K562 (cell line): Measurements from ENCODE around the gene OLFML2A. TPM values are rescaled to one million over a fixed set of nuclear protein-coding genes. Genes with fewer than 3 reads are reported as not detected.
A peak's percentile ranks its signal among the peaks of the same experiment; 100 is the strongest.

Experiments used
- BCOR ChIP-seq: fragments of 450-650 bp; IDR thresholded peaks from 2 replicates; pipeline ENCODE4 v1.6.1; 2016
- CCAR2 ChIP-seq: fragments of 200-400 bp; formaldehyde crosslinking; IDR thresholded peaks from 2 replicates; pipeline ENCODE4 v1.6.1; 2017; ENCODE audit warnings: mild to moderate bottlenecking, low read depth, low read length
- ETV6 ChIP-seq, 3 experiments: fragments of 150-350 bp in 1 of 3; sonication (generic) in 1 of 3; formaldehyde crosslinking in 1 of 3; IDR thresholded peaks; 2 replicates each; pipeline versions ENCODE4 v1.6.1 to v1.8.0; 2014 to 2022; ENCODE audit warnings: borderline replicate concordance in 2 of 3, low read depth in 2 of 3, antibody characterized with exemption in 1 of 3, low read length in 1 of 3, mild to moderate bottlenecking in 1 of 3, missing genetic modification reagents in 1 of 3
- FOXM1 ChIP-seq, 2 experiments: fragments of 450-650 bp in 1 of 2; sonication (generic) in 1 of 2; formaldehyde crosslinking in 1 of 2; IDR thresholded peaks; 2 replicates each; pipeline versions ENCODE4 v1.6.1 to v1.9.0; 2017 to 2022; ENCODE audit warnings: low read depth in 2 of 2, mild to moderate bottlenecking in 2 of 2, missing genetic modification reagents in 1 of 2, moderate library complexity in 1 of 2
- HDAC8 ChIP-seq: fragments of 450-650 bp; IDR thresholded peaks from 2 replicates; pipeline ENCODE4 v1.6.1; 2016; ENCODE audit warnings: mild to moderate bottlenecking, missing genetic modification characterization, moderate library complexity, missing compliant biosample characterization
- HNRNPK ChIP-seq: fragments of 200-400 bp; formaldehyde crosslinking; IDR thresholded peaks from one replicate; pipeline ENCODE4 v1.6.1; 2018; ENCODE audit warnings: mild to moderate bottlenecking, low read depth, low read length; ENCODE audit not compliant: poor library complexity, severe bottlenecking
- NFXL1 ChIP-seq: fragments of 450-650 bp; formaldehyde crosslinking; IDR thresholded peaks from 2 replicates; pipeline ENCODE4 v1.4.0; 2021; ENCODE audit warnings: mild to moderate bottlenecking
- POLR2A ChIP-seq: fragments of 450-650 bp; conservative IDR thresholded peaks from 2 replicates; pipeline ENCODE4 v1.6.1; 2016
- SIN3B ChIP-seq: fragments of 450-650 bp; IDR thresholded peaks from 2 replicates; pipeline ENCODE4 v1.6.1; 2017; ENCODE audit warnings: low read depth, mild to moderate bottlenecking, moderate library complexity
- SMAD1 ChIP-seq: fragments of 150-350 bp; IDR thresholded peaks from 2 replicates; pipeline ENCODE4 v1.6.1; 2014; ENCODE audit warnings: low read length, low read depth; ENCODE audit not compliant: partially characterized antibody
- SMAD3 ChIP-seq: fragments of 450-650 bp; formaldehyde crosslinking; conservative IDR thresholded peaks from 2 replicates; pipeline ENCODE4 v1.4.0; 2020; ENCODE audit warnings: mild to moderate bottlenecking
- SMARCA5 ChIP-seq: fragments of 450-650 bp; IDR thresholded peaks from 2 replicates; pipeline ENCODE4 v1.6.1; 2016
- SNRNP70 ChIP-seq: fragments of 200-400 bp; formaldehyde crosslinking; optimal IDR thresholded peaks from 2 replicates; pipeline ENCODE3; 2017; ENCODE audit warnings: low read depth, low read length
- SOX6 ChIP-seq: fragments of 450-650 bp; IDR thresholded peaks from 2 replicates; pipeline ENCODE4 v1.6.1; 2014; ENCODE audit warnings: mild to moderate bottlenecking
- STAG1 ChIP-seq: sonication (generic); formaldehyde crosslinking; IDR thresholded peaks from 2 replicates; pipeline ENCODE4 v1.5.0; 2020; ENCODE audit warnings: missing genetic modification reagents, borderline replicate concordance
- TEAD1 ChIP-seq, 2 experiments: fragments of 450-650 bp in 1 of 2; sonication (generic) in 1 of 2; formaldehyde crosslinking; IDR thresholded peaks; 2 replicates each; pipeline versions ENCODE4 v1.4.0 to v1.8.0; 2020 to 2022; ENCODE audit warnings: mild to moderate bottlenecking in 2 of 2, missing genetic modification reagents in 1 of 2
- XRCC5 ChIP-seq: fragments of 200-400 bp; formaldehyde crosslinking; IDR thresholded peaks from 2 replicates; pipeline ENCODE4 v1.6.1; 2017; ENCODE audit warnings: low read depth, mild to moderate bottlenecking, low read length
- polyA plus RNA-seq, 8 experiments: library from polyadenylated mRNA; depleted of rRNA in 4 of 8; stranded (reverse) in 5 of 8; unstranded in 3 of 8; fragments of >200 nt; fragmentation: Nextera tagmentation in 2 of 8; fragmentation: Illumina TruSeq in 1 of 8; extraction: Ambion mirVana in 2 of 8; extraction: Trizol in 1 of 8; gene quantifications; 2 replicates each; pipeline versions ENCODE4 v1.2.1 to v1.2.3, GENCODE V29; 2011 to 2014; ENCODE audit warnings: inconsistent platforms in 1 of 8, missing spikeins in 1 of 8
- total RNA-seq, 7 experiments: library from RNA; depleted of rRNA in 6 of 7; stranded (reverse); fragments of >200 nt in 6 of 7; fragmentation: Illumina TruSeq in 2 of 7; extraction: Trizol in 2 of 7; gene quantifications; 2 replicates each; pipeline versions ENCODE4 v1.2.1 to v1.2.3, GENCODE V29; 2011 to 2021; ENCODE audit warnings: low replicate concordance in 1 of 7
- TF ChIP-seq, protein P1 (sequence below): fragments of 250-450 bp; sonication (Bioruptor Pico); IDR thresholded peaks from 2 replicates; pipeline ENCODE4 v1.4.0; 2020
- TF ChIP-seq, protein P2 (sequence below): fragments of 250-450 bp; sonication (Bioruptor Pico); IDR thresholded peaks from 2 replicates; pipeline ENCODE4 v1.5.0; 2021; ENCODE audit warnings: mild to moderate bottlenecking, moderate library complexity

The OLFML2A gene
- total and polyA plus RNA-seq, 9 of the 15 experiments (the other 6 are each of a cell fraction or from before 2014, with no cell fraction given): 0.16 TPM; not detected in 8

DNA sequence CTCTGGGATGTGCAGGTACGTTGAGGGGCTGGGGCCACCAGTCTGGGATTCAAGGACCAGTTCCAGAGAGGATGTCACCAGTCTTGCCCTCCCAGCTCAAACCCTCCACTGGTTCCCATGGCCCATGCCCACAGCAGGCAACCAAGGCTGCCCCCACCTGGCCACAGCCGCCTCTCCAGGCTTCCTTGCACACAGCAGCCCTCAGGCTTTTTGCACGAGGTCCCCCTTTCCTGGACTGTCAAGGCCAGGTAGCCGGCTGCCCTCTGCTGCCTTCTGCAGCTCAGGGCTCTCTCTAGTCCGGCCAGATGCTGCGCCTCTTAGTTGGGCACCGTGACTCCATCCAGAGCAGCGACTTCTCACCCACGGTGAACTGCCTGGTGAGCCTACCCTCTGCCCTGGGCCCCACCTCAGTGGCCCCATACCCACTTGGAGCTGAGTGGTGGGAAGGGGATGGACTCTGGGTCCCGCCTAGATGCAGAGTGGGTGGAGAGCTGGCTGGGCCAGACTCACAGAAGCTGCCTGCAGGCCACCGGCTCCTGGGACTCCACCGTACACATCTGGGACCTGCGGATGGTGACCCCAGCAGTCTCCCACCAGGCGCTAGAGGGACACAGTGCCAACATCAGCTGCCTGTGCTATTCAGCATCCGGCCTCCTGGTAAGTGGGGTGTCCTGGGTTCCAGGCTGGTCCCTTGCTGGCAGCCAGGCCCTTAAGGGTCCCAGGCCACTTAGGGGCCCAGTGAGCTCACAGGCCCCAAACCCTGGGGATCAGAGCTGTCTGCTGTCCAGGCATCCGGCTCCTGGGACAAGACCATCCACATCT lies 79.2 kb downstream of the OLFML2A start (continued):
- no peak for TF ChIP-seq TEAD1 (CRISPR knock-in tag; IDR thresholded peaks at IDR 0.05)
- TF ChIP-seq FOXM1 (IDR thresholded peaks at IDR 0.05; ENCODE audit: low read depth): no peak
- no peak for TF ChIP-seq FOXM1 (CRISPR knock-in tag; IDR thresholded peaks at IDR 0.05; ENCODE audit: low read depth)
- TF ChIP-seq HDAC8: no peak
- TF ChIP-seq, protein P1, sequence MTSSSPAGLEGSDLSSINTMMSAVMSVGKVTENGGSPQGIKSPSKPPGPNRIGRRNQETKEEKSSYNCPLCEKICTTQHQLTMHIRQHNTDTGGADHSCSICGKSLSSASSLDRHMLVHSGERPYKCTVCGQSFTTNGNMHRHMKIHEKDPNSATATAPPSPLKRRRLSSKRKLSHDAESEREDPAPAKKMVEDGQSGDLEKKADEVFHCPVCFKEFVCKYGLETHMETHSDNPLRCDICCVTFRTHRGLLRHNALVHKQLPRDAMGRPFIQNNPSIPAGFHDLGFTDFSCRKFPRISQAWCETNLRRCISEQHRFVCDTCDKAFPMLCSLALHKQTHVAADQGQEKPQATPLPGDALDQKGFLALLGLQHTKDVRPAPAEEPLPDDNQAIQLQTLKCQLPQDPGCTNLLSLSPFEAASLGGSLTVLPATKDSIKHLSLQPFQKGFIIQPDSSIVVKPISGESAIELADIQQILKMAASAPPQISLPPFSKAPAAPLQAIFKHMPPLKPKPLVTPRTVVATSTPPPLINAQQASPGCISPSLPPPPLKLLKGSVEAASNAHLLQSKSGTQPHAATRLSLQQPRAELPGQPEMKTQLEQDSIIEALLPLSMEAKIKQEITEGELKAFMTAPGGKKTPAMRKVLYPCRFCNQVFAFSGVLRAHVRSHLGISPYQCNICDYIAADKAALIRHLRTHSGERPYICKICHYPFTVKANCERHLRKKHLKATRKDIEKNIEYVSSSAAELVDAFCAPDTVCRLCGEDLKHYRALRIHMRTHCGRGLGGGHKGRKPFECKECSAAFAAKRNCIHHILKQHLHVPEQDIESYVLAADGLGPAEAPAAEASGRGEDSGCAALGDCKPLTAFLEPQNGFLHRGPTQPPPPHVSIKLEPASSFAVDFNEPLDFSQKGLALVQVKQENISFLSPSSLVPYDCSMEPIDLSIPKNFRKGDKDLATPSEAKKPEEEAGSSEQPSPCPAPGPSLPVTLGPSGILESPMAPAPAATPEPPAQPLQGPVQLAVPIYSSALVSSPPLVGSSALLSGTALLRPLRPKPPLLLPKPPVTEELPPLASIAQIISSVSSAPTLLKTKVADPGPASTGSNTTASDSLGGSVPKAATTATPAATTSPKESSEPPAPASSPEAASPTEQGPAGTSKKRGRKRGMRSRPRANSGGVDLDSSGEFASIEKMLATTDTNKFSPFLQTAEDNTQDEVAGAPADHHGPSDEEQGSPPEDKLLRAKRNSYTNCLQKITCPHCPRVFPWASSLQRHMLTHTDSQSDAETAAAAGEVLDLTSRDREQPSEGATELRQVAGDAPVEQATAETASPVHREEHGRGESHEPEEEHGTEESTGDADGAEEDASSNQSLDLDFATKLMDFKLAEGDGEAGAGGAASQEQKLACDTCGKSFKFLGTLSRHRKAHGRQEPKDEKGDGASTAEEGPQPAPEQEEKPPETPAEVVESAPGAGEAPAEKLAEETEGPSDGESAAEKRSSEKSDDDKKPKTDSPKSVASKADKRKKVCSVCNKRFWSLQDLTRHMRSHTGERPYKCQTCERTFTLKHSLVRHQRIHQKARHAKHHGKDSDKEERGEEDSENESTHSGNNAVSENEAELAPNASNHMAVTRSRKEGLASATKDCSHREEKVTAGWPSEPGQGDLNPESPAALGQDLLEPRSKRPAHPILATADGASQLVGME (CRISPR knock-in tag): no peak
- peak; percentile 69 for TF ChIP-seq SNRNP70
- TF ChIP-seq STAG1 (CRISPR knock-in tag): peak; percentile 51; the same call in 1 of the 2 replicates
- TF ChIP-seq, protein P2, sequence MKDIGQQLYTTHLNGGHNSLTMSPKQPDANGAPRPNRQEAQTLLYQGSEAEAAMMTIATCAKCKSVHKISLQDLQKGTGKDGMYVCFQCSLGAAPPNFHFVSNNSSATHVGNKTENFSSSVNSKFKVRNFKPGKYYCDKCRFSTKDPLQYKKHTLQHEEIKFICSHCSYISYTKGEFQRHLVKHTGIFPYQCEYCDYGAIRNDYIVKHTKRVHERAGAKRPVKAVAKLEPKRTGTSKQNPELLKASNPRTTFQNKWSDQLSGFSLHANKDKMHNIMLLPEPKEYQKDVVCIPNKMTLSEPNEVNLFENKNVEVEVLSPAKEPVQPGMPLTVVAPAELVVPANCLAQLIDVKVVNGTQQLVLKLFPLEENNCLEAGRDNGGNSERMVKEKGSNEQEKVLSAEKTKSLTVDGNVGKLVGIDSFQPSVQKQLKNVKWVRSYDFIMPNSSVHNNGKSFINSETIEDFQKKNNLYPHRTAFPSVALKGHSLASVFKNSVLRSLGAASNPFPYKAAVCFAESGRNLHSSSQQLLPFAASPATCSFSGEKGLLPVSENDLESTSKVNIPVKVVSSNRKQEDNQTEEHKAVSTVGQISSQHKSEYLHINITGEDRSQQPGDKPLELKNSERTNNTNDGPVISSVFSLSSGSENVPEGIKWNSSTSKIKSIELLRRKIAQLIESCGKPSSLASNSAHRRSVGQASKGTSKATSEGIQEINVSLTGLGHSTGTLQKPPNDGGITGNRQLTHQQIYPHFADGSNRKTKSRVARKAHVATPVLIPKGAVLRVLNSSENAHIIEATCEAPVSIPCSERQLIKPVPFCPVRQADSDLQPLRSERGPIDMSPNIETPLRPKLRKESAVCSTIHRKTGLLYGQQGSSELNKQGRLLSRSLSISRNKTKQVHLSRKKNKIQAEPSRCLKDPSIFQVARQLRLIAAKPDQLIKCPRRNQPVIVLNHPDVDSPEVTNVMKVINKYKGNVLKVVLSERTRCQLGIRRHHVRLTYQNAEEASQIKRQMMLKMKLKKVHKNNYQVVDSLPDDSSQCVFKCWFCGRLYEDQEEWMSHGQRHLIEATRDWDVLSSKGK: no peak
- TF ChIP-seq XRCC5: 0 out of 2 replicates have a peak, but pooled peaks have one; percentile 11
- no peak for TF ChIP-seq ETV6 (IDR thresholded peaks at IDR 0.05; ENCODE audit: borderline replicate concordance in 1 of 2, low read depth in 2 of 2, low read length in 1 of 2)
- 0 out of 2 replicates have a peak, but pooled peaks have one; percentile 20 for TF ChIP-seq ETV6 (CRISPR knock-in tag; IDR thresholded peaks at IDR 0.05; ENCODE audit: borderline replicate concordance)
- TF ChIP-seq NFXL1: no peak
- no peak for TF ChIP-seq CCAR2
- TF ChIP-seq BCOR: no peak
- TF ChIP-seq SIN3B: no peak
- no peak for TF ChIP-seq HNRNPK
- TF ChIP-seq SMAD3 (CRISPR knock-in tag): no peak
- TF ChIP-seq SOX6: no peak
- no peak for TF ChIP-seq POLR2A
- TF ChIP-seq SMAD1: no peak
- TF ChIP-seq SMARCA5: no peak
